ENCODE results near the gene CCDC97.

Gene CCDC97

GRCh38 chr19:41323430-41324125, 13.6 kb downstream of the CCDC97 start:
- Histone ChIP-seq H2AFZ (ENCODE audit: low read depth, low read length) (no peak overlapping the region), H3K27ac (ENCODE audit: low read length) (no peak overlapping the region), H3K27me3 (ENCODE audit: low read depth, low read length) (no peaks in the 10 kb centered on the region), H3K79me2 (ENCODE audit: low read length) (peaks cover 29% of the 10 kb centered on the region), H3K9me3 (ENCODE audit: insufficient read depth, low read length) (no peaks in the 10 kb centered on the region), H3K4me2 (ENCODE audit: low read length) (no peak overlapping the region), H3K4me1 (ENCODE audit: low read length) (peaks cover 18% of the 10 kb centered on the region), H3K9ac (ENCODE audit: low read length) (no peak overlapping the region), H3K36me3 (replicated peaks; ENCODE audit: low read depth, low read length) (peaks cover 66% of the 10 kb centered on the region), H3K4me3 (ENCODE audit: low read length) (no peak overlapping the region), H4K20me1 (ENCODE audit: insufficient read depth, low read length) (peaks cover 49% of the 10 kb centered on the region)
- TF ChIP-seq EZH2phosphoT487 (IDR thresholded peaks at IDR 0.05; ENCODE audit: low read depth) (no peak), CTCF (IDR thresholded peaks at IDR 0.05; ENCODE audit: low read depth, low read length) (no peak)

GRCh38 chr19:41324231-41324702, 14.3 kb downstream of the CCDC97 start:
- Histone ChIP-seq H3K9me3 (ENCODE audit: insufficient read depth, low read length) (no peaks in the 10 kb centered on the region), H3K27ac (ENCODE audit: low read length) (no peak overlapping the region), H3K27me3 (ENCODE audit: low read depth, low read length) (no peaks in the 10 kb centered on the region), H4K20me1 (ENCODE audit: insufficient read depth, low read length) (peaks cover 49% of the 10 kb centered on the region), H3K36me3 (replicated peaks; ENCODE audit: low read depth, low read length) (peaks cover 66% of the 10 kb centered on the region), H2AFZ (ENCODE audit: low read depth, low read length) (no peak overlapping the region), H3K79me2 (ENCODE audit: low read length) (peaks cover 32% of the 10 kb centered on the region), H3K4me1 (ENCODE audit: low read length) (peaks cover 25% of the 10 kb centered on the region), H3K4me2 (ENCODE audit: low read length) (no peak overlapping the region), H3K4me3 (ENCODE audit: low read length) (no peak overlapping the region), H3K9ac (ENCODE audit: low read length) (no peak overlapping the region)
- TF ChIP-seq CTCF (IDR thresholded peaks at IDR 0.05; ENCODE audit: low read depth, low read length) (no peak), EZH2phosphoT487 (IDR thresholded peaks at IDR 0.05; ENCODE audit: low read depth) (no peak)

- no peak overlapping the region for H3K4me2 ChIP-seq (ENCODE audit: low read length)
- H3K9me3 ChIP-seq (ENCODE audit: insufficient read depth, low read length), result no peaks in the 10 kb centered on the region
- peaks cover 46% of the 10 kb centered on the region for H4K20me1 ChIP-seq (ENCODE audit: insufficient read depth, low read length)
- peaks cover 32% of the 10 kb centered on the region for H3K79me2 ChIP-seq (ENCODE audit: low read length)
- H3K27ac ChIP-seq (ENCODE audit: low read length), result no peak overlapping the region
- H2AFZ ChIP-seq (ENCODE audit: low read depth, low read length), result no peak overlapping the region
- no peak overlapping the region for H3K9ac ChIP-seq (ENCODE audit: low read length)
- no peaks in the 10 kb centered on the region for H3K27me3 ChIP-seq (ENCODE audit: low read depth, low read length)
- TF ChIP-seq CTCF (IDR thresholded peaks at IDR 0.05; ENCODE audit: low read depth, low read length) (no peak), EZH2phosphoT487 (IDR thresholded peaks at IDR 0.05; ENCODE audit: low read depth) (no peak)
- H3K36me3 ChIP-seq (replicated peaks; ENCODE audit: low read depth, low read length), result peaks cover 59% of the 10 kb centered on the region
- no peak overlapping the region for H3K4me3 ChIP-seq (ENCODE audit: low read length)
- H3K4me1 ChIP-seq (ENCODE audit: low read length), result peaks cover 27% of the 10 kb centered on the region
Observed at GRCh38 chr19:41324921-41325639, 15.1 kb downstream of the CCDC97 start.

- H3K27ac ChIP-seq (ENCODE audit: low read length), result no peak overlapping the region
- H3K36me3 ChIP-seq (replicated peaks; ENCODE audit: low read depth, low read length), result peaks cover 58% of the 10 kb centered on the region
- H4K20me1 ChIP-seq (ENCODE audit: insufficient read depth, low read length), result peaks cover 43% of the 10 kb centered on the region
- TF ChIP-seq EZH2phosphoT487 (IDR thresholded peaks at IDR 0.05; ENCODE audit: low read depth) (no peak), CTCF (IDR thresholded peaks at IDR 0.05; ENCODE audit: low read depth, low read length) (no peak)
- no peak overlapping the region for H3K4me3 ChIP-seq (ENCODE audit: low read length)
- no peaks in the 10 kb centered on the region for H3K27me3 ChIP-seq (ENCODE audit: low read depth, low read length)
- peaks cover 32% of the 10 kb centered on the region for H3K4me1 ChIP-seq (ENCODE audit: low read length)
- no peak overlapping the region for H3K4me2 ChIP-seq (ENCODE audit: low read length)
- H3K79me2 ChIP-seq (ENCODE audit: low read length), result peaks cover 32% of the 10 kb centered on the region
- H3K9me3 ChIP-seq (ENCODE audit: insufficient read depth, low read length), result no peaks in the 10 kb centered on the region
- no peak overlapping the region for H3K9ac ChIP-seq (ENCODE audit: low read length)
- no peak overlapping the region for H2AFZ ChIP-seq (ENCODE audit: low read depth, low read length)
Observed at GRCh38 chr19:41325640-41325946, 15.6 kb downstream of the CCDC97 start.

All from OCI-LY3 (cell line).